A549 (cell line): ENCODE results near the gene KRTAP1-4. TPM values are rescaled to one million over a fixed set of nuclear protein-coding genes. Genes with fewer than 3 reads are reported as not detected.

Source experiments
- ATAC-seq, 2 experiments: fragments of 200-7000 bp in 1 of 2; fragments of >200 bp in 1 of 2; cut with Nextera tagmentation in 1 of 2; cut with Tn5 transposase in 1 of 2; 3 replicates each; pipeline versions ENCODE4 v1.8.0 to v1.9.1; 2018 to 2020; ENCODE audit warnings: mild to moderate bottlenecking in 1 of 2, moderate library complexity in 1 of 2
- CTCF ChIA-PET: fragments of 300-600 bp; sonication (Branson Sonifier 250); formaldehyde crosslinking; extraction: SDS; loops from one replicate; lab custom pipeline; 2021; ENCODE audit warnings: antibody characterized with exemption, inconsistent platforms; lab: Yijun Ruan, JAX
- POLR2A ChIA-PET: fragments of 350-600 bp; formaldehyde crosslinking; extraction: SDS; loops from one replicate; lab custom pipeline; 2021; ENCODE audit warnings: antibody characterized with exemption, inconsistent platforms; lab: Yijun Ruan, JAX
- DNase-seq, 2 experiments: peaks; one replicate each; pipeline versions ENCODE4 v3.0.0 to v3.0.0-alpha.2; 2011 to 2016; ENCODE audit warnings: low read depth in 1 of 2, low spot score in 1 of 2
- FAIRE-seq: peaks from 2 replicates; lab custom pipeline; 2011; peaks lifted over from hg19 to GRCh38; lab: Jason Lieb, UNC
- H3K27ac ChIP-seq, 2 experiments: fragments of >200 bp; sonication (Bioruptor Twin); formaldehyde crosslinking; 3 replicates each; pipeline ENCODE4 v1.5.1; 2016 to 2017
- H3K4me1 ChIP-seq: fragments of >200 bp; sonication (Bioruptor Twin); formaldehyde crosslinking; 3 replicates; pipeline ENCODE4 v1.6.1; 2016
- H3K4me2 ChIP-seq: fragments of >200 bp; sonication (Bioruptor Twin); formaldehyde crosslinking; 3 replicates; pipeline ENCODE4 v1.6.1; 2016
- H3K4me3 ChIP-seq: fragments of >200 bp; sonication (Bioruptor Twin); formaldehyde crosslinking; 3 replicates; pipeline ENCODE4 v1.5.1; 2016
- H3K9me3 ChIP-seq: fragments of >200 bp; sonication (Bioruptor Twin); formaldehyde crosslinking; 3 replicates; pipeline ENCODE4 v1.6.1; 2016
- BHLHE40 ChIP-seq: IDR thresholded peaks from 2 replicates; pipeline ENCODE4 v1.6.1; 2012; ENCODE audit warnings: low read depth, low read length, inconsistent platforms
- CHD2 ChIP-seq: fragments of 150-350 bp; IDR thresholded peaks from 2 replicates; pipeline ENCODE4 v1.6.1; 2014; ENCODE audit warnings: low read length; ENCODE audit not compliant: partially characterized antibody
- CHD4 ChIP-seq: fragments of 200-600 bp; sonication (generic); IDR thresholded peaks from 2 replicates; pipeline ENCODE4 v1.6.1; 2016; ENCODE audit warnings: antibody characterized with exemption, mild to moderate bottlenecking, borderline replicate concordance
- E2F6 ChIP-seq: IDR thresholded peaks from 2 replicates; pipeline ENCODE4 v1.6.1; 2012; ENCODE audit warnings: low read depth, borderline replicate concordance
- EHF ChIP-seq: fragments of 250-450 bp; sonication (Bioruptor Pico); IDR thresholded peaks from 2 replicates; pipeline ENCODE4 v1.5.0; 2020; ENCODE audit warnings: mild to moderate bottlenecking
- ELK1 ChIP-seq: fragments of 150-350 bp; IDR thresholded peaks from 2 replicates; pipeline ENCODE4 v1.6.1; 2014; ENCODE audit warnings: low read depth, mild to moderate bottlenecking, low read length
- EP300 ChIP-seq, 2 experiments: fragments of >200 bp; sonication (Bioruptor Twin); formaldehyde crosslinking; IDR thresholded peaks; 2 replicates in 1 of 2; 3 replicates in 1 of 2; pipeline ENCODE4 v1.6.1; 2016 to 2017
- ESRRA ChIP-seq: fragments of 150-350 bp; IDR thresholded peaks from 2 replicates; pipeline ENCODE4 v1.6.1; 2014; ENCODE audit warnings: mild to moderate bottlenecking, low read length, borderline replicate concordance
- FOXS1 ChIP-seq: fragments of 250-450 bp; sonication (Bioruptor Pico); IDR thresholded peaks from 2 replicates; pipeline ENCODE4 v1.5.0; 2020; ENCODE audit warnings: mild to moderate bottlenecking, moderate library complexity
- GATA3 ChIP-seq: IDR thresholded peaks from 2 replicates; pipeline ENCODE4 v1.6.1; 2012; ENCODE audit warnings: borderline replicate concordance
- HDAC2 ChIP-seq: fragments of 200-600 bp; sonication (generic); IDR thresholded peaks from 2 replicates; pipeline ENCODE4 v1.6.1; 2016
- HES2 ChIP-seq: fragments of >200 bp; sonication (Bioruptor Twin); formaldehyde crosslinking; IDR thresholded peaks from 2 replicates; pipeline ENCODE4 v1.6.1; 2016
- HEYL ChIP-seq: fragments of 250-450 bp; sonication (Bioruptor Pico); IDR thresholded peaks from 2 replicates; pipeline ENCODE4 v1.8.0; 2021; ENCODE audit warnings: mild to moderate bottlenecking, moderate library complexity
- HOXA7 ChIP-seq: fragments of 250-450 bp; sonication (Bioruptor Pico); IDR thresholded peaks from 2 replicates; pipeline ENCODE4 v1.5.0; 2020; ENCODE audit warnings: mild to moderate bottlenecking, moderate library complexity
- JUN ChIP-seq, 2 experiments: fragments of >200 bp; sonication (Bioruptor Twin); formaldehyde crosslinking; IDR thresholded peaks; 2 replicates in 1 of 2; 3 replicates in 1 of 2; pipeline ENCODE4 v1.6.1; 2016 to 2017
- JUNB ChIP-seq: fragments of >200 bp; sonication (Bioruptor Twin); formaldehyde crosslinking; IDR thresholded peaks from 2 replicates; pipeline ENCODE4 v1.6.1; 2016
- MAFK ChIP-seq: fragments of 450-650 bp; IDR thresholded peaks from 2 replicates; pipeline ENCODE4 v1.6.1; 2014; ENCODE audit not compliant: partially characterized antibody
- MAX ChIP-seq: IDR thresholded peaks from 2 replicates; pipeline ENCODE4 v1.6.1; 2012
- MAZ ChIP-seq: fragments of 150-350 bp; IDR thresholded peaks from 2 replicates; pipeline ENCODE4 v1.6.1; 2014; ENCODE audit warnings: antibody characterized with exemption, low read depth, low read length, borderline replicate concordance
- MYC ChIP-seq: IDR thresholded peaks from 2 replicates; pipeline ENCODE4 v1.6.1; 2012; ENCODE audit warnings: mild to moderate bottlenecking, inconsistent platforms, low read length, improper control_type of control experiment, borderline replicate concordance
- NR3C1 ChIP-seq: fragments of >200 bp; sonication (Bioruptor Twin); formaldehyde crosslinking; IDR thresholded peaks from 3 replicates; pipeline ENCODE4 v1.6.1; 2017
- POLR2AphosphoS2 ChIP-seq: conservative IDR thresholded peaks from 2 replicates; pipeline ENCODE4 v1.6.1; 2012; ENCODE audit warnings: low read length, improper control_type of control experiment, inconsistent platforms
- RAD21 ChIP-seq, 2 experiments: fragments of >200 bp in 1 of 2; sonication (Bioruptor Twin) in 1 of 2; formaldehyde crosslinking in 1 of 2; IDR thresholded peaks in 1 of 2; conservative IDR thresholded peaks in 1 of 2; 2 replicates in 1 of 2; 3 replicates in 1 of 2; pipeline ENCODE4 v1.6.1; 2012 to 2018; ENCODE audit warnings: inconsistent platforms in 1 of 2
- RCOR1 ChIP-seq: fragments of 150-350 bp; IDR thresholded peaks from 2 replicates; pipeline ENCODE4 v1.6.1; 2014; ENCODE audit warnings: antibody characterized with exemption, low read length, low read depth
- RFX5 ChIP-seq: fragments of 450-650 bp; IDR thresholded peaks from 2 replicates; pipeline ENCODE4 v1.7.1; 2014; ENCODE audit warnings: antibody characterized with exemption, mild to moderate bottlenecking, moderate library complexity
- RNF2 ChIP-seq: fragments of 200-600 bp; sonication (generic); IDR thresholded peaks from 2 replicates; pipeline ENCODE4 v1.6.1; 2016; ENCODE audit warnings: low read depth, mild to moderate bottlenecking, antibody characterized with exemption, moderate library complexity, borderline replicate concordance
- SMC3 ChIP-seq: fragments of >200 bp; sonication (Bioruptor Twin); formaldehyde crosslinking; IDR thresholded peaks from 3 replicates; pipeline ENCODE4 v1.6.1; 2018; ENCODE audit warnings: inconsistent platforms
- TP53 ChIP-seq: fragments of 250-450 bp; sonication (Bioruptor Pico); IDR thresholded peaks from 2 replicates; pipeline ENCODE4 v1.5.0; 2021; ENCODE audit warnings: mild to moderate bottlenecking, moderate library complexity
- USF2 ChIP-seq: fragments of 450-650 bp; IDR thresholded peaks from 2 replicates; pipeline ENCODE4 v1.6.1; 2014; ENCODE audit warnings: antibody characterized with exemption
- ZC3H11A ChIP-seq: fragments of 450-650 bp; IDR thresholded peaks from 2 replicates; pipeline ENCODE4 v1.6.1; 2014; ENCODE audit warnings: antibody characterized with exemption, mild to moderate bottlenecking
- ZFP36 ChIP-seq: fragments of 450-650 bp; IDR thresholded peaks from 2 replicates; pipeline ENCODE4 v1.6.1; 2014; ENCODE audit warnings: borderline replicate concordance; ENCODE audit not compliant: partially characterized antibody
- WGBS: methylation state at CpG from one replicate; pipeline ENCODE4 v1.1.6; 2017; ENCODE audit errors: missing lambda C conversion rate; 5-methylcytosine and 5-hydroxymethylcytosine counted together
- polyA plus RNA-seq, 4 experiments: library from polyadenylated mRNA; depleted of rRNA in 3 of 4; stranded (reverse); fragments of >200 nt; fragmentation: RNase III in 1 of 4; extraction: RNeasy Plus Mini Kit Qiagen cat#74134 plus additional on column Dnase treatment in 1 of 4; gene quantifications; 2 replicates in 3 of 4; 3 replicates in 1 of 4; pipeline ENCODE4 v1.2.3, GENCODE V29; 2011 to 2017

The KRTAP1-4 gene
- polyA plus RNA-seq, 2 of the 4 experiments (the other 2 are of a cell fraction): not detected

GRCh38 chr17:41063449-41063848 lies 33.5 kb upstream of the KRTAP1-4 start:
- Histone ChIP-seq H3K27ac (no peak overlapping the region), H3K4me3 (no peak overlapping the region), H3K4me2 (no peak overlapping the region), H3K4me1 (peaks cover 39% of the 10 kb centered on the region), H3K9me3 (no peaks in the 10 kb centered on the region)
- no peak for FAIRE-seq
- POLR2A ChIA-PET: no interaction called here
- CTCF ChIA-PET: interaction anchor here (0.7 to 1.4 kb wide), 2 partner anchors 12 to 599 kb away, joined by 3 to 4 read pairs; no protein-coding TSS in a partner anchor
- no peak for ATAC-seq
- WGBS: 77% methylated on average over 4 of the region's 4 CpGs
- TF ChIP-seq HOXA7 (CRISPR knock-in tag) (no peak), CHD4 (no peak), MAX (no peak), TP53 (CRISPR knock-in tag) (no peak), HDAC2 (no peak), HEYL (CRISPR knock-in tag) (no peak), EHF (CRISPR knock-in tag) (no peak), ELK1 (no peak), NR3C1 (no peak), HES2 (no peak), MYC (no peak), USF2 (no peak), ZFP36 (no peak)
- DNase-seq: no peak

- ATAC-seq (peak in 1 of 2 experiments; percentile 48; a peak in 3 of 6 replicates), FAIRE-seq (peak; percentile 59), DNase-seq (peak; percentile 23 to 52)
- ChIA-PET POLR2A (no interaction called here), CTCF (interaction anchor here (1.0 kb wide), 1 partner anchor 205 kb away, joined by 3 read pairs; no protein-coding TSS in a partner anchor)
- H3K4me2 ChIP-seq: peak overlapping the region; percentile 8; the same call in 1 of the 3 replicates
- H3K4me1 ChIP-seq: peaks cover 42% of the 10 kb centered on the region
- no peaks in the 10 kb centered on the region for H3K9me3 ChIP-seq
- no peak overlapping the region for H3K4me3 ChIP-seq
- 80% methylated on average over 1 of the region's 1 CpG for WGBS
- TF ChIP-seq RFX5 (no peak), FOXS1 (CRISPR knock-in tag) (0 out of 2 replicates have a peak, but pooled peaks have one; percentile 35), E2F6 (peak; percentile 25; the same call in 1 of the 2 replicates), MAX (peak; percentile 49), JUN (IDR thresholded peaks at IDR 0.05) (no peak), RAD21 (conservative IDR thresholded peaks at IDR 0.05 in 1 of 2, IDR thresholded peaks at IDR 0.05 in 1 of 2) (0 out of 5 replicates have a peak, but pooled peaks have one; percentile 11)
- TF ChIP-seq, all 56 proteins: peak for 4
- H3K27ac ChIP-seq: peak overlapping the region in 1 of 2 experiments; percentile 29; a peak in 2 of 6 replicates
These were observed 32.0 kb upstream of the KRTAP1-4 start for GRCh38 chr17:41061964-41062363.

GRCh38 chr17:41060052-41060604 lies 30.1 kb upstream of the KRTAP1-4 start, which contains the start of gene KRTAP2-3:
TSS of gene KRTAP2-3 (minus strand) at chr17:41060114. CDS start at chr17:41060050, 64 bp downstream.
- ATAC-seq (peak; percentile 55 to 57; a peak in 4 of 6 replicates), DNase-seq (peak; percentile 49 to 55), FAIRE-seq (peak; percentile 97)
- WGBS: 61% methylated on average over 6 of the region's 6 CpGs
- ChIA-PET CTCF (interaction anchor here (0.7 to 2.5 kb wide), 6 partner anchors 150 to 603 kb away, joined by 3 to 12 read pairs (median 4); no protein-coding TSS in a partner anchor), POLR2A (no interaction called here)
- Histone ChIP-seq H3K4me3 (no peak within 1 kb of the TSS), H3K4me2 (peak within 1 kb of the TSS; percentile 43), H3K4me1 (peaks cover 34% of the 10 kb centered on the region), H3K27ac (peak within 1 kb of the TSS; percentile 34 to 70; a peak in 5 of 6 replicates), H3K9me3 (no peaks in the 10 kb centered on the region)
- TF ChIP-seq ZC3H11A: no peak
- TF ChIP-seq RNF2: no peak
- TF ChIP-seq MAFK: peak; percentile 87
- no peak for TF ChIP-seq BHLHE40
- 0 out of 2 replicates have a peak, but pooled peaks have one; percentile 19 for TF ChIP-seq MAX
- TF ChIP-seq GATA3: no peak; the same call in 1 of the 2 replicates
- TF ChIP-seq JUNB: peak; percentile 28; the same call in 1 of the 2 replicates
- TF ChIP-seq CHD2: no peak
- TF ChIP-seq SMC3: no peak
- no peak for TF ChIP-seq MAZ
- no peak for TF ChIP-seq ESRRA
- no peak for TF ChIP-seq RCOR1
- no peak for TF ChIP-seq EP300 (IDR thresholded peaks at IDR 0.05)
- no peak for TF ChIP-seq FOXS1 (CRISPR knock-in tag)
- no peak for TF ChIP-seq POLR2AphosphoS2
